ENCODE data around the gene OR10P1.
A peak's percentile ranks its signal among the peaks of the same experiment; 100 is the strongest.
"Not testable (repeated sequence)": the region's sequence is repeated elsewhere in the genome, so short reads cannot be mapped to it uniquely, and the experiment has no call there.

Gene OR10P1

DNA sequence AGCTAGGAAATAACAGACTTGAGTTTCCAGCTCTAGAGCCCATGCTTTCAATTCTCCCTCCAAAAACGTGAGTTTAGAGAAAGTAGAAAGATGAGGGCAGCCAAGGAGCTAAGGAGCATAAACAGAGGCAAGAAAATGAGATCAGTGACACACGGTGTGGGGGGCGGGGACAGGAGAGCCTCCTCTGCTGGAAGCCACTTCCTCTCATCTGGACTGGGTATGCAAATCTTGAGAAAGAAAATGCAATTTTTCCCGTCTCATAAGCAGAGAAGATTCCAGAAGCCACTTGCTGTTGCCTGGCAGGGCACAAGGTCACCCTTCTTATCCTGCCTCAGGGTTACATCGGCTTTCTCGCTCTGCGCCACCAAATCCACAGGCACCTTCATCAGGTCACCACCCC is 6.0 kb downstream of the OR10P1 start:
- Histone ChIP-seq H3K9me3 (no peaks in the 10 kb centered on the region), H3K4me3 (no peak overlapping the region), H3K27me3 (peaks cover 0 to 8% of the 10 kb centered on the region in 2 donors), H3K4me1 (peaks cover 0 to 5% (median 2%) of the 10 kb centered on the region in 4 donors), H3K36me3 (no peaks in the 10 kb centered on the region), H3K27ac (no peak overlapping the region)
- no peak for DNase-seq
- intact Hi-C loops (cut with DNase I; ENCODE audit: low total_unique reads), result no loop called here
- TF ChIP-seq, protein P1, sequence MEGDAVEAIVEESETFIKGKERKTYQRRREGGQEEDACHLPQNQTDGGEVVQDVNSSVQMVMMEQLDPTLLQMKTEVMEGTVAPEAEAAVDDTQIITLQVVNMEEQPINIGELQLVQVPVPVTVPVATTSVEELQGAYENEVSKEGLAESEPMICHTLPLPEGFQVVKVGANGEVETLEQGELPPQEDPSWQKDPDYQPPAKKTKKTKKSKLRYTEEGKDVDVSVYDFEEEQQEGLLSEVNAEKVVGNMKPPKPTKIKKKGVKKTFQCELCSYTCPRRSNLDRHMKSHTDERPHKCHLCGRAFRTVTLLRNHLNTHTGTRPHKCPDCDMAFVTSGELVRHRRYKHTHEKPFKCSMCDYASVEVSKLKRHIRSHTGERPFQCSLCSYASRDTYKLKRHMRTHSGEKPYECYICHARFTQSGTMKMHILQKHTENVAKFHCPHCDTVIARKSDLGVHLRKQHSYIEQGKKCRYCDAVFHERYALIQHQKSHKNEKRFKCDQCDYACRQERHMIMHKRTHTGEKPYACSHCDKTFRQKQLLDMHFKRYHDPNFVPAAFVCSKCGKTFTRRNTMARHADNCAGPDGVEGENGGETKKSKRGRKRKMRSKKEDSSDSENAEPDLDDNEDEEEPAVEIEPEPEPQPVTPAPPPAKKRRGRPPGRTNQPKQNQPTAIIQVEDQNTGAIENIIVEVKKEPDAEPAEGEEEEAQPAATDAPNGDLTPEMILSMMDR (IDR thresholded peaks at IDR 0.05), result no peak

- Histone ChIP-seq H3K27me3 (no peaks in the 10 kb centered on the region), H3K4me3 (no peak overlapping the region), H3K9me3 (no peaks in the 10 kb centered on the region), H3K27ac (no peak overlapping the region), H3K4me1 (peaks cover 0 to 5% (median 2%) of the 10 kb centered on the region in 4 donors), H3K36me3 (no peaks in the 10 kb centered on the region)
- intact Hi-C loops (cut with DNase I; ENCODE audit: low total_unique reads), result no loop called here
- TF ChIP-seq, protein P1 (IDR thresholded peaks at IDR 0.05), result no peak
- no peak for DNase-seq
These were observed 7.9 kb downstream of the OR10P1 start for GRCh38 chr12:55644591-55644990.

GRCh38 chr12:55647027-55647426 is 10.3 kb downstream of the OR10P1 start:
- intact Hi-C loops (cut with DNase I; ENCODE audit: low total_unique reads), result no loop called here
- Histone ChIP-seq H3K36me3 (no peaks in the 10 kb centered on the region), H3K27ac (peak overlapping the region; percentile 45 to 55), H3K4me3 (no peak overlapping the region), H3K27me3 (no peaks in the 10 kb centered on the region), H3K4me1 (peaks cover 0 to 5% (median 2%) of the 10 kb centered on the region in 4 donors), H3K9me3 (no peaks in the 10 kb centered on the region)
- TF ChIP-seq, protein P1 (IDR thresholded peaks at IDR 0.05), result no peak
- DNase-seq, result no peak

GRCh38 chr12:55650620-55651298 is 14.1 kb downstream of the OR10P1 start:
- H3K9me3 ChIP-seq; H3K27me3 ChIP-seq; H3K36me3 ChIP-seq; H3K4me1 ChIP-seq; H3K4me3 ChIP-seq; intact Hi-C loops (cut with DNase I; ENCODE audit: low total_unique reads); DNase-seq; H3K27ac ChIP-seq: not testable (repeated sequence)

- TF ChIP-seq, protein P1 (IDR thresholded peaks at IDR 0.05), result no peak
- intact Hi-C loops (cut with DNase I; ENCODE audit: low total_unique reads), result no loop called here
- Histone ChIP-seq H3K27ac (no peak overlapping the region), H3K4me1 (peaks cover 0 to 4% (median 2%) of the 10 kb centered on the region in 4 donors), H3K4me3 (no peak overlapping the region), H3K36me3 (no peaks in the 10 kb centered on the region), H3K27me3 (no peaks in the 10 kb centered on the region), H3K9me3 (no peaks in the 10 kb centered on the region)
- no peak for DNase-seq
These were observed 14.6 kb downstream of the OR10P1 start for GRCh38 chr12:55651299-55651683.

- TF ChIP-seq, protein P1 (IDR thresholded peaks at IDR 0.05), result no peak
- H3K4me1 ChIP-seq, result no peaks in the 10 kb centered on the region
- no peak for DNase-seq
- H3K4me3 ChIP-seq, result no peak overlapping the region
- no peak overlapping the region for H3K27ac ChIP-seq
- H3K9me3 ChIP-seq, result no peaks in the 10 kb centered on the region
- no peaks in the 10 kb centered on the region for H3K27me3 ChIP-seq
- intact Hi-C loops (cut with DNase I; ENCODE audit: low total_unique reads), result no loop called here
- H3K36me3 ChIP-seq, result no peaks in the 10 kb centered on the region
These were observed 15.7 kb downstream of the OR10P1 start for GRCh38 chr12:55652352-55652751.
